ENCODE results near the gene DHX38. TPM values are rescaled to one million over a fixed set of nuclear protein-coding genes. Genes with fewer than 3 reads are reported as not detected.

DHX38 gene
- total RNA-seq, 1 experiment from 2014 or later: 71.0 TPM

DNA sequence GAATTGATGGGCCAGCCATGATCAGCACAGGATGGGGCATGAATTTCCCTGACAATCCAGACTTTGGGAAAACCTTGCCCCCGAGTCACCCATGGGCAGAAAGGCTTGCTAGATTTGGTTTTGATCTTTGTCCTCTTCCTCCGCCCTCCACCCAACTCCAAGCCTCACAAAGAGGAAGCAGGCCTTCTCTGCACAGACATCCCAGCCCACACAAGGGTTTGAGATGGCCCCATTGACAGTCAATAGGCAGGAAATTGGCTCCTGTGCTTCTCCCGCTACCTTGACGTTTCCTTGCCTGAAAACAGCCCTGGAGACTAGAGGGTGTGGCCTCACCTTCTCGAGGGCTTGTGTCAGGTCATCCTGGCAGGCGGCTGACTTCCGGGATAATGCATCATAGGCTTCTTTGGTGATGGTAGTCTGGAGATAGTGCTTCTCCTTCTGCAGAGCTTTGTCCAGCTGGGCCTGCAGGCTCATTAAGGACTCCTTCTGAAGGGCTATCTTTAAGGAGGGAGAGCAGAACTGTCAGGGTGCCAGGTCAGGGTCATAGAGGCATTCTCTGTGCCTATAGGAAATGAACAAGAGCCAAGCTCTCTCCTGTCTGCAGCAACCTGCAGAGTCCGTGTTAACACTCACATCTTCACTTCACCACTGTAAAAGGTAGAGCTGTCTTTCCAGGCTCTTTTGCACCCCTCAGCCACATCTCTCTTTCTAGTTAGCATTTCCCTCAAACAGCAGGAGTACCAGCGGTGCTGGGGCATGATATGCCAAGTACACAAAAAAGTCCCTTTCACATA is 32.2 kb downstream of the DHX38 start:
- TF ChIP-seq SP1 (IDR thresholded peaks at IDR 0.05; ENCODE audit: low read depth) (no peak), ZFX (IDR thresholded peaks at IDR 0.05) (no peak), CEBPB (IDR thresholded peaks at IDR 0.05; ENCODE audit: low read depth) (no peak)
- no peak overlapping the region for H2AFZ ChIP-seq (ENCODE audit: low read depth, low read length, poor library complexity, severe bottlenecking)

DNA sequence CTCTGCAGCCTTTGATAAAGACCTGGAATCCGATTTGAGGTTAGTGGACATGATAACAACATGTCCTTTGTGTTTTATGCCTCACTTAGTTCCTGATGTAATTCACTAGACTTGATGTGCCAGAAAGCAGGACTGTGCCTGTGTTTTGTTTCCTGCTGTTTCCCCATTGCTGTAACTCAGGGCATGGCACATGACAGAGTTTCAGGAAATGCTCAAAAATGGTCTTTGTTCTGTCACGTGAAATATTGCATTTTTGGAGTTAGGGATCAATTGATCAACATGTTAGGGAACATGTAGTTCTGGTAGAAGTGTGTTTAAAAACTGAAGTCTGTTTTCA is 32.8 kb downstream of the DHX38 start:
- ChIA-PET POLR2A (no interaction called here), CTCF (no interaction called here), RAD21 (ENCODE audit: low non-redundant PET in 1 of 2, low total read pairs in 2 of 2, uncharacterized antibody in 2 of 2, unreplicated experiment in 2 of 2) (no interaction called here)
- Histone ChIP-seq H3K9me2 (ENCODE audit: insufficient read depth) (no peaks in the 10 kb centered on the region), H3K79me2 (ENCODE audit: insufficient read depth, low read length) (no peaks in the 10 kb centered on the region), H3K27ac (ENCODE audit: low read depth, low read length) (no peak overlapping the region), H3K4me1 (ENCODE audit: control insufficient read depth in 1 of 2, insufficient read depth in 2 of 2, low read length in 2 of 2) (peaks cover 0 to 4% of the 10 kb centered on the region in 2 experiments; a peak in 1 of 4 replicates), H2AFZ (ENCODE audit: low read depth, low read length, poor library complexity, severe bottlenecking) (no peak overlapping the region), H3K4me3 (replicated peaks in 1 of 2; ENCODE audit: low read depth in 1 of 2, low read length in 2 of 2) (no peak overlapping the region), H3K36me3 (ENCODE audit: control insufficient read depth in 1 of 2, insufficient read depth in 2 of 2, low read length in 2 of 2) (no peaks in the 10 kb centered on the region), H3K27me3 (ENCODE audit: insufficient read depth, low read length) (no peaks in the 10 kb centered on the region), H4K20me1 (ENCODE audit: insufficient read depth) (no peaks in the 10 kb centered on the region), H3K9me3 (ENCODE audit: control insufficient read depth in 1 of 2, insufficient read depth in 1 of 2, low read depth in 1 of 2, low read length in 2 of 2) (no peaks in the 10 kb centered on the region), H3K4me2 (ENCODE audit: low read length) (no peak overlapping the region), H3K9ac (ENCODE audit: low read length) (no peak overlapping the region)
- intact Hi-C loops (cut with micrococcal nuclease): loop anchor here (5.0 kb wide), 1 partner anchor 1751 kb away; no protein-coding TSS in a partner anchor
- TF ChIP-seq EZH2phosphoT487 (IDR thresholded peaks at IDR 0.05; ENCODE audit: borderline replicate concordance) (no peak), ZFX (IDR thresholded peaks at IDR 0.05) (no peak), FOSL1 (IDR thresholded peaks at IDR 0.05; ENCODE audit: low read depth) (no peak), POLR2A (IDR thresholded peaks at IDR 0.05; ENCODE audit: borderline replicate concordance, extremely low read depth, insufficient read depth, insufficient read length) (no peak)
- DNase-seq (ENCODE audit: low read depth, low spot score) (no peak), ATAC-seq (no peak)
- BruUV-seq (replicated peaks): no TSS peak

More for the DNA sequence above, 32.2 kb downstream of the DHX38 start:
- no peak for DNase-seq (ENCODE audit: low read depth, low spot score)
- Histone ChIP-seq H3K79me2 (ENCODE audit: insufficient read depth, low read length) (no peaks in the 10 kb centered on the region), H3K4me3 (replicated peaks in 1 of 2; ENCODE audit: low read depth in 1 of 2, low read length in 2 of 2) (no peak overlapping the region), H4K20me1 (ENCODE audit: insufficient read depth) (no peaks in the 10 kb centered on the region), H3K9me2 (ENCODE audit: insufficient read depth) (no peaks in the 10 kb centered on the region), H3K27ac (ENCODE audit: low read depth, low read length) (no peak overlapping the region), H3K4me2 (ENCODE audit: low read length) (no peak overlapping the region), H3K9me3 (ENCODE audit: control insufficient read depth in 1 of 2, insufficient read depth in 1 of 2, low read depth in 1 of 2, low read length in 2 of 2) (no peaks in the 10 kb centered on the region), H3K4me1 (ENCODE audit: control insufficient read depth in 1 of 2, insufficient read depth in 2 of 2, low read length in 2 of 2) (peaks cover 0 to under 1% of the 10 kb centered on the region in 2 experiments; a peak in 1 of 4 replicates), H3K9ac (ENCODE audit: low read length) (no peak overlapping the region), H3K36me3 (ENCODE audit: control insufficient read depth in 1 of 2, insufficient read depth in 2 of 2, low read length in 2 of 2) (no peaks in the 10 kb centered on the region), H3K27me3 (ENCODE audit: insufficient read depth, low read length) (no peaks in the 10 kb centered on the region)
- BruUV-seq (replicated peaks): no TSS peak
- ATAC-seq: no peak
- intact Hi-C loops (cut with micrococcal nuclease): loop anchor here (5.0 kb wide), 1 partner anchor 1751 kb away; no protein-coding TSS in a partner anchor
- CTCF ChIA-PET: interaction anchor here (0.7 to 2.2 kb wide), 6 partner anchors 9 to 1753 kb away, joined by 3 to 15 read pairs (median 3); no protein-coding TSS in a partner anchor
- RAD21 ChIA-PET (ENCODE audit: low non-redundant PET in 1 of 2, low total read pairs in 2 of 2, uncharacterized antibody in 2 of 2, unreplicated experiment in 2 of 2): no interaction called here
- POLR2A ChIA-PET: no interaction called here

Data from HCT116 (cell line).